Retinal pigment epithelial cell (primary cell): ENCODE measurements around the gene CUX1.
"Not testable (repeated sequence)": the region's sequence is repeated elsewhere in the genome, so short reads cannot be mapped to it uniquely, and the experiment has no call there.

Experiments
- DNase-seq: peaks from one replicate; pipeline ENCODE4 v3.0.0-alpha.2; 2010; ENCODE audit warnings: low read depth
- H3K4me3 ChIP-seq: 2 replicates; pipeline ENCODE4 v1.5.1; 2011; ENCODE audit warnings: mild to moderate bottlenecking, low read length, control low read depth, moderate library complexity
- TF ChIP-seq, protein P1 (sequence below): conservative IDR thresholded peaks from 2 replicates; pipeline ENCODE4 v1.5.1; 2011; ENCODE audit warnings: low read depth, low read length, control low read depth, inconsistent platforms

The CUX1 gene

DNA sequence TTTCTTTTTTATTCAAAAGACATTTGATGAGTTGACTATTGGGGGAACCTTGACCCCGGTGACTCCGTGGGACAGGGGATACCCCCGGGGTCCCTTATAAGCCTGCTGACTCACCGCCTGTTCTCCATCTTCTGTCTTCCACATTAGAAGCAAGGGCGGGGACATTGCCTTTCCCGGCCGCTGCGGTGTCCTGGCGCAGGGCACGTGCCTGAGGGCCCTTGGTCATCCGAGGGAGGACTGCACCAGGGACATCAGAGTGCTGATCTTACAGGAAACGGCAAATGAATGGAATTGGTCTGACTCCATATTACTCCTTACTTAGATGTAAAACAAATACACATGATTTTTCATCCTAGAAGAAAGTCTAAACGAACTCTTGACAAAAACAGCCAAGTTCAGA, 170.1 kb downstream of the CUX1 start:
- H3K4me3 ChIP-seq: no peak overlapping the region
- no peak for DNase-seq
- TF ChIP-seq, protein P1, sequence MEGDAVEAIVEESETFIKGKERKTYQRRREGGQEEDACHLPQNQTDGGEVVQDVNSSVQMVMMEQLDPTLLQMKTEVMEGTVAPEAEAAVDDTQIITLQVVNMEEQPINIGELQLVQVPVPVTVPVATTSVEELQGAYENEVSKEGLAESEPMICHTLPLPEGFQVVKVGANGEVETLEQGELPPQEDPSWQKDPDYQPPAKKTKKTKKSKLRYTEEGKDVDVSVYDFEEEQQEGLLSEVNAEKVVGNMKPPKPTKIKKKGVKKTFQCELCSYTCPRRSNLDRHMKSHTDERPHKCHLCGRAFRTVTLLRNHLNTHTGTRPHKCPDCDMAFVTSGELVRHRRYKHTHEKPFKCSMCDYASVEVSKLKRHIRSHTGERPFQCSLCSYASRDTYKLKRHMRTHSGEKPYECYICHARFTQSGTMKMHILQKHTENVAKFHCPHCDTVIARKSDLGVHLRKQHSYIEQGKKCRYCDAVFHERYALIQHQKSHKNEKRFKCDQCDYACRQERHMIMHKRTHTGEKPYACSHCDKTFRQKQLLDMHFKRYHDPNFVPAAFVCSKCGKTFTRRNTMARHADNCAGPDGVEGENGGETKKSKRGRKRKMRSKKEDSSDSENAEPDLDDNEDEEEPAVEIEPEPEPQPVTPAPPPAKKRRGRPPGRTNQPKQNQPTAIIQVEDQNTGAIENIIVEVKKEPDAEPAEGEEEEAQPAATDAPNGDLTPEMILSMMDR: no peak

DNA sequence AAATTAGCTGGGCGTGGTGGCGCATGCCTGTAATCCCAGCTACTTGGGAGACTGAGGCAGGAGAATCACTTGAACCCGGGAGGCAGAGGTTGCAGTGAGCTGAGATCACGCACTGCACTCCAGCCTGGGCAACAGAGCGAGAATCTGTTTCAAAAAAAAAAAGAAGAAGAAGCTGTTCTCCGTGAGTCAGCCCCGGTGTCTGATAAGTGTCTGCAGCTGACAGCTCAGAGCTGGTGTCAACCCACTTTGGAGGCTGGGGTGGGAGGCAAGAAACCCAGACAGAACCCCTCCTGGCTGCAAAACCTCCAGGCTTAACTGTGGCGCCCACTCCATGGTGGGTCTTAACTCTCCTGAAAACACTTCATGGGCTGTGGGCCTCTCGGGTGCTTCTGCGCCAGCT, 170.6 kb downstream of the CUX1 start:
- not testable (repeated sequence) for DNase-seq, H3K4me3 ChIP-seq

DNA sequence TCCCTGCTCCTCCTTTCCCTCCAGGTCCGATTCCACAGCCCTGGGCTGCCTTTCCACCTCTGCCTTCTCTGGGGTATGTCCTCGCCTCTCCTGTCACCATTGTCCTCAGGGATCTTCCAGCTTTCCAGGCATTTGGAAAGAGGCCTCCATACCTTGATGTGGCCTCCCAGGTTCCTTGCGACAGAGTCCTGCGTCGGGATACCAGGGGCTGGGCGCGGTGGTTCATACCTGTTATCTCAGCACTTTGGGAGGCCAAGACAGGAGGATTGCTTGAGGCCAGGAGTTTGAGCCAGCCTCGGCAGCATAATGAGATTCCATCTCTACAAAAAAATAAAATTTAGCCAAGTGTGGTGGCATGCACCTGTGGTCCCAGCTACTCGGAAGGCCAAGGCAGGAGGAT, 171.1 kb downstream of the CUX1 start:
- no peak for DNase-seq
- TF ChIP-seq, protein P1: no peak
- no peak overlapping the region for H3K4me3 ChIP-seq

DNA sequence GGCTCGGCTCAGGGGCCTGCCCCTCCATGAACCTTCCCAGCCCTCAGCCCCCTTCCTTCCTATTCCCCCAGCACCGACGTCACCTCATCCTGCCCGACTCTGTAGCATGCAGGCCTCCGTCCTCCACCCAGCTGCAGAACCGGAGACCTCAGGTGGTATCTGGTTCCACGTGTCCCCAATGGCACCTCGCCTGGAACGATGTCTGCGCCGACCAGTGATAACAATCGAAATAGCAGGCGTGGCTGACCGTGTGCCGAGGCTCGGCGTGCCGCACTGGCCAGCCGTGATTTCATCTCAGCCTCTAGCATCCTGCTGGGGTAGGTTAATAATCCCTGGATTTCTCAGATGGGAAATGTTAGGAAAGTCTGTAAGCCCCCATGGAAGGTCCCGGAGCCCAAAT, 171.7 kb downstream of the CUX1 start:
- no peak overlapping the region for H3K4me3 ChIP-seq
- DNase-seq: no peak
- TF ChIP-seq, protein P1: no peak

DNA sequence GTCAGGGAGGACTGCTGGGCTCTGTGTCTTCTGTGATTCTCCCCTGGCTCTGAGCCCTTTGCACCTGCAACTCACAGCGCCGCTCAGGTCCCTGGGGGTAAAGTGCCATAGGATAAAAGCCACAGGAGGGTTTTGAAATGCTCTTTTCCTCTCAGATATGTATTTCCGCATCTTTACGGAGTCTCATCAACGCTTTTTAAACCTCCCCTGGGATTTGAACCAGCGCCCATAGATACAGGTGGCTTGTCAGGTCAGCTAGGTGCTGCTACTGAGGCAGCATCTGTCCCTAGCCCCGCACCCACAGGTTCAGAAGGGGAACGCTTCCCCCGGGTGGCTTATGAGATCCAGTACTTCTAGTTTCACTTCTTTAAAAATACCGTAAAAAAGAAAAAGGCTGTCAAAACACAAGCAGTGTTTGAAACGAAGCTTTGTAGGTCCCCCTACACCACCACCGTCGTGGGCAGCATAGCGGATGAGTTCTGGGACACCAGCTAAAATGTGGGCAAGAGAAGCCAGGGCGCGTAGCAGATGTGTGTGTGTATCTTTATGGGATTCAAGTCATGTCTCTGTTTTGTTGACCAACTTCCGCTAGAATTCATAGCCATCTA, 173.5 kb downstream of the CUX1 start:
- TF ChIP-seq, protein P1: no peak
- no peak for DNase-seq
- H3K4me3 ChIP-seq: no peak overlapping the region

DNA sequence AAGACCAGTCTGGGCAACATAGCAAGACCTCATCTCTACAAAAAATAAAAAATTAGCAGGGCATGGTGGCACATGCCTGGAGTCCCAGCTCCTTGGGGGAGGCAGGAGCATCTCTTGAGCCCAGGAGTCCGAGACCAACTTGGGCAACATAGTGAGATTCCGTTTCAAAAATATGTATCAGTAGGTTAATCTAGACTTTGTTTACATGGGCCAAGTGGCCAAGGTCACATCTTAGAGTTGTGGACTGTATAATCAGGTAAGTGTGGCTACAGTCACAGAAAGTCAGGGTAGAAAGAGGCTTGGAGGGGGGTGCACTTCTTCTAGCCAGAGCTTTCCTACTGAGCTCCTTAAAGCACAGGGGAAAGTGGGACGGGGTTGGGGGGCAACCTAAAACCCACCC, 174.4 kb downstream of the CUX1 start:
- TF ChIP-seq, protein P1: no peak
- no peak overlapping the region for H3K4me3 ChIP-seq
- DNase-seq: no peak

DNA sequence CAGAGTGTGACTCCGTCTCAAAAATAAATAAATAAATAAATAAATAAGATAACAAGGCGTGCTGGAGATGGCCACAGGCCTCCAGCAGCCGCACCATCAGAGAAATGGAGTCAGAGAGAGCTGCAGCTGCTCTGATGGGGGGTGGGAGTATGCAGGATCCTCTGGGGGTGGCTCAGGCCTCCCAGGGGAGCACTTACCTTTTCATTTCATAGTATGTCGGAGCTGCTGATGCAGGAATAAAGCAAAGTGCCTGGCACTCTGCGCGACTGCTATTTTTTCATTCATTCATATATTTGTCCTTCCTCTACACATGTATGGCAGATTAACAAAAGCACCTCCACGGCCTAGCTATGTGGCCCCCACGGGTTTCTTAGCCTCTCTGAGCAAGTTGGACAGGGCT, 175.9 kb downstream of the CUX1 start:
- TF ChIP-seq, protein P1: no peak
- DNase-seq: no peak
- H3K4me3 ChIP-seq: no peak overlapping the region

DNA sequence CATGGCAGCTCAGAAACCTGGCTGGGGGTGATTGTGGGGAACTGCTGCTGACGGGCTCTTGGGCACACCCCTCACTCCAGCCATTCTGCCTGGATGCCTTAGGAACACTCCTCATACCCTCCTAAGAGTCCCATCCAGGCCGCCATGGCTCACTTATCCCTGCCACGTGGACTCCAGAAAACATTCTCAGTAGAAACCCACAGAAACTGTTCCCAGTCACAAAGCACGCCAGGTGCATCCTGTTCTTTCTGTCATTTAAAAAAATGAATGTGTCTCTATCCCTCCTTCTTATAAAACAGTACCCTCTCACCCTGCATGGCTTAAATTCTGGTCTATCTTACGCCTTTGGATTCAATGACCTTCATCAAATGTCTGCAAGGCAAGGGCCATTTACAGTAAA, 177.7 kb downstream of the CUX1 start:
- TF ChIP-seq, protein P1: no peak
- DNase-seq: no peak

More for the DNA sequence above, 177.7 kb downstream of the CUX1 start:
- H3K4me3 ChIP-seq: no peak overlapping the region
